ENCODE results near the gene PTPN14.

DNA sequence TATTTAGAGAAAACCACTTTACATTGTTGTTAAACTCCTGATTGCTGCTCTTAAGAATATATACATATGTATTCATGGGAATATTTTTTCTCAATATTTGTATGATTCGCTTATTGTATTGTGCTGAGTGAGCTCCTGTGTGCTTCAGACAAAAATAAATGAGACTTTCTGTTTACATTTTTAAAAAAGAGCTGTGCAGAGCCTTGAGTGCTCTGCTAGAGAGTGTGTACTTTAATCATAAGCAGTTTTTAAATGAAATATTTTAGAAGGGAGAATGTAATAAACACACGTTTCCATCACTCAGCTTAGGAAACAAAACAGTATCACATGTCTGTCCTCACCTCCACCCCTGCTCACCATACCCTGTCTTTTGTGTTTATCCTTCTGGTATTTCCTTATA, 9.7 kb downstream of the PTPN14 start:
- TF ChIP-seq CTCF (conservative IDR thresholded peaks at IDR 0.05) (no peak), ZFX (IDR thresholded peaks at IDR 0.05) (no peak)

Measured in C4-2B (cell line).